HG03135 (cell line): Measurements from ENCODE around the gene CCNT2.
A peak's percentile ranks its signal among the peaks of the same experiment; 100 is the strongest.
"Not testable (repeated sequence)": the region's sequence is repeated elsewhere in the genome, so short reads cannot be mapped to it uniquely, and the experiment has no call there.

Experiments
- ATAC-seq: cut with Tn5 transposase; IDR thresholded peaks from one replicate; pipeline ENCODE4 v1.9.1; 2021; ENCODE audit warnings: mild to moderate bottlenecking, moderate library complexity; ENCODE audit not compliant: unreplicated experiment

CCNT2 gene

DNA sequence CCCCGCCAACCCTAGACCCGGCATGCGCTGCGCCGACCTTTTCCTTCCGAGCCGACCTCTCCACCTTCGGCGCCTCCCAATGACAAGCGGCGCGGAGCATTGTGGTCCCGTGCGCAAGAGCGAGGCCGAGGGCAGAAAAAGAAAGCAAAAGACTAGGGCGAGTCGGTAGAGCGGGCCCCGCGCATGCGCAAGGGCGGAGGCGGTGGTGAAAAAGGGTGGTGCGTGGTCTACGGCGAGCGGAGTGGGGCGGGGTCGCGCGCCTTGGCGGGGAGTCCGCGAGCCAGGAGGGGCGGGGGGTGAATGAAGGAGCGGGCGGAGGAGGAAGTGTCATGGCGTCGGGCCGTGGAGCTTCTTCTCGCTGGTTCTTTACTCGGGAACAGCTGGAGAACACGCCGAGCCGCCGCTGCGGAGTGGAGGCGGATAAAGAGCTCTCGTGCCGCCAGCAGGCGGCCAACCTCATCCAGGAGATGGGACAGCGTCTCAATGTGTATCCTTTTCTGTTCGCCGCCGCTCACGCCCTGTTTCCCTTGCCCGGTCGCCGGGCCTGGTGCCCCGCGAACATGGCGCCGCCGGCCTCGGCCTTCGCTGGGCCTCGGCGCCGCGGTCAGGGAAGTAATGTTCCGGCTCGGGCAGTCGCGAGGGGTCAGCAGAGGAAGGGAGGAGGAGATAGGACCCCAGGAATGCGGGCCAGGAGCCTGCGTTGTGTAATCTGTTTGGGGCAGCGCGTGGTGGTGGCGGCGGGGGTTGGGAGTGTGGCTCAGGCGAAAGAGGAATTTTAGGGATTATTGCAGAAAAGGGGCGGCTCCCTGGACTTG lies at the start of gene CCNT2:
Gene CCNT2 (plus strand): TSS at position 297 of the 815 bp plus-strand sequence. CDS start 33 bp downstream, at position 330.
- peak; percentile 83 for ATAC-seq

GRCh38 chr2:134869946-134870736 lies 48.5 kb upstream of the CCNT2 start:
- no peak for ATAC-seq

GRCh38 chr2:134873152-134873551 lies 45.5 kb upstream of the CCNT2 start:
- no peak for ATAC-seq

- no peak for ATAC-seq
These were observed 43.3 kb upstream of the CCNT2 start for GRCh38 chr2:134875309-134875708.

- no peak for ATAC-seq
These were observed 35.8 kb upstream of the CCNT2 start for GRCh38 chr2:134882773-134883172.

GRCh38 chr2:134883552-134884293 lies 34.9 kb upstream of the CCNT2 start:
- no peak for ATAC-seq

DNA sequence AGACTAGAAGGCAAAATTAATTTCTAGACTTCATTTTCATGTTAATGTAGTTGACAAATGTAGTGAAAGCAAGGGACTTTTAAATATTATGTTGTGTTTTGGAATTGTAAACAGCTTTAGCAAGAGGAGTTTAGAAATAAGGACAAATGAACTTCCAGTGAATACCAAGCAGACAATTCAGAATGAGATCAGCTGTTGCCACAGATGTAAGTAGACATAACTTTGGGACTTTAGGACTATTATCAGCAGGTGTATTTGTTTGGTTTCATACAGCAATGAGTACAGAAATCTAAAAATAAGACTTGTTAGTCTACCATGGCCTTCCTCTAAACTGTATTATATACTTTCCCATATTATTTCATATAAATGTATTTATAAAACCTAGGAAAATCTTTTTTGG lies 34.2 kb upstream of the CCNT2 start:
- no peak for ATAC-seq

GRCh38 chr2:134892282-134893035 lies 26.2 kb upstream of the CCNT2 start:
- no peak for ATAC-seq

- no peak for ATAC-seq
These were observed 20.7 kb upstream of the CCNT2 start for GRCh38 chr2:134897932-134898331.

DNA sequence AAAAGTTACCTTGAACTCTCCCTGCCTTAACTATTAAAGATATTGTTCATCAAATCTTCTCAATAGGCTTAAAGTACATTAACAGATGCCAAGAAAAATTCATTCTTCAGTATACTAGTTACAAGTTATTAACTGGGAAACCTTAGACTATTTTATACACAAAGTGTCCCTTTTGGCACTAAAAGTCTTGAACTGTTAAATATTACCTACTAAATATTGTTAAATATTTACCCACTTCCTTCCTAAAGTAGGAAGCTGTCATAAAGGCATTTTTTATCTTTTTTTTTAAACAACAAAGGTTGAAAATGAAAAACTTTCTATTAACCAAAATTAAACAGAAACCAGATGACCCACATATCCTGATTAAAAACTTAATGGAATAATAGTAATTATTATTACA lies 19.4 kb upstream of the CCNT2 start:
- no peak for ATAC-seq

GRCh38 chr2:134900151-134900550 lies 18.5 kb upstream of the CCNT2 start:
- ATAC-seq: no peak

DNA sequence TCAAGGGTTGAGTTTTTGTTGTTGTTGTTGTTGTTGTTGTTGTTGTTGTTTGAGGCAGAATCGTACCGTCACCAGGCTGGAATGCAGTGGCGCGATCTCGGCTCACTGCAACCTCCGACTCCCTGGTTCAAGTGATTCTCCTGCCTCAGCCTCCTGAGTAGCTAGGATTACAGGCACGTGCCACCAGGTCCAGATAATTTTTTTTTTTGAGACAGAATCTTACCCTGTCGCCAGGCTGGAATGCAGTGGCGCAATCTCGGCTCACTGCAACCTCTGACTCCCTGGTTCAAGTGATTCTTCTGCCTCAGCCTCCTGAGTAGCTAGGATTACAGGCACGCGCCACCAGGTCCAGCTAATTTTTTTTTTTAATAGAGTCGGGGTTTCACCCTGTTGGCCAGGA lies 14.9 kb upstream of the CCNT2 start:
- not testable (repeated sequence) for ATAC-seq

GRCh38 chr2:134905168-134905567 lies 13.5 kb upstream of the CCNT2 start:
- no peak for ATAC-seq

DNA sequence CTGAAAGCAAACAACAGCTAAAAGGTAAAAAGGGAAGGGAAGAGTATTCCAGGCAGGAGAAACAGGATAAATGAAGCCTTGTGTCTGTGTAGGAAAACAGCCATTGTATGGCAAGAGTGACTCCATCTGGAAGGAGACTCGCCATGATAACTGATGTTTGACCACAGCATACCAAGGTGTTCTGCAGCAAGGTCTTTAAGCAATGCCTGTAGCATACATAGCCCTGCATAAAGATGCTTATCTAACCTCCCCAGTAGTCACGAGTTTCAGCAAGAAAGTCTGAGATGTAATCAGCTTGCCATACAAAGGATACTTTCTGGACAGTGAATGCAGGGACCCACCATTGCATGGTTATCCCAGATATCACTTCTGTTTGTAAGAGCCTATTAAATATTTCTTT lies 11.9 kb upstream of the CCNT2 start:
- no peak for ATAC-seq

GRCh38 chr2:134907441-134908116 lies 11.0 kb upstream of the CCNT2 start:
- not testable (repeated sequence) for ATAC-seq

DNA sequence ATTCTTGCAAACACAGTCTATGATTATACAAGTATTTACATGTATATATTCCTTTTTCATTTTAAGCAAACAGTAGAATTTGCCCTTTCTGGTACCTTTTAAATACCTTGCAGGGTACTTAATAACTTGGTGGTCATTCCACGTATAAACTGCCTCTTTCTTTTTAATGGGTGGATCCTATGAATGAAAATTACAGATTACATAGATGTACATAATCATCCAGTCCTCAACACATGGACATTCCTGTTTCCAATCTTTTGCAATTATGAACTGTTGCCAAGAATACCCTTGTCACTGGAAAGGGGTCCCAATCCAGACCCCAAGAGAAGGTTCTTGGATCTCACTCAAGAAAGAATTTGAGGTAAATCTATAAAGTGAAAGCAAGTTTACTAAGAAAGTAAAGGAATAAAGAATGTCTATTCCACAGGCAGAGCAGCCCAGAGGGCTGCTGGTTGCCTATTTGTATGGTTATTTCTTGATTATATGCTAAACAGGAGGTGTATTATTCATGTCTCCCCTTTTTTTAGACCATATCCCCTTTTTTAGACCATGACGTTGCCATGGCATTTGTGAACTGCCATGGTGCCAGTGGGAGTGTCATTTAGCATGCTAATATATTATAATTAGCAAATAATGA lies 7.7 kb upstream of the CCNT2 start:
- no peak for ATAC-seq

DNA sequence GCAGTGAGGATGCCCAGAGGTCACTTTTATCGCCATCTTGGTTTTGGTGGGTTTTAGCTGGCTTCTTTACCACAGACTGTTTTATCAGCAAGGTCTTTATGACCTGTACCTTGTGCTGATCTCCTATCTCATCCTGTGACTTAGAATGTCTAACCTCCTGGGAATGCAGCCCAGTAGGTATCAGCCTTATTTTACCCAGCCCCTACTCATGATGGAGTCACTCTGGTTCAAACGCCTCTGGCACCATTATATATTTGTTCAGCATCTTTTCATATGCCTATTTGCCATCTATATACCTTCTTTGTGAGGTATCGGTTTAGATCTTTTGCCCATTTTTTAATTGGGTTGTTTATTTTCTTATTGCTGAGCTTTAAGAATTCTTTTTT lies 7.2 kb upstream of the CCNT2 start:
- ATAC-seq: no peak

GRCh38 chr2:134912361-134912760 lies 6.3 kb upstream of the CCNT2 start:
- ATAC-seq: no peak

GRCh38 chr2:134917360-134917865 lies 1.2 kb upstream of the CCNT2 start:
- ATAC-seq: no peak
